Measurements from ENCODE around the gene CAND2. TPM values are rescaled to one million over a fixed set of nuclear protein-coding genes. Genes with fewer than 3 reads are reported as not detected.

The CAND2 gene
- total RNA-seq, 1 donor from 2014 or later = 1.1 TPM

DNA sequence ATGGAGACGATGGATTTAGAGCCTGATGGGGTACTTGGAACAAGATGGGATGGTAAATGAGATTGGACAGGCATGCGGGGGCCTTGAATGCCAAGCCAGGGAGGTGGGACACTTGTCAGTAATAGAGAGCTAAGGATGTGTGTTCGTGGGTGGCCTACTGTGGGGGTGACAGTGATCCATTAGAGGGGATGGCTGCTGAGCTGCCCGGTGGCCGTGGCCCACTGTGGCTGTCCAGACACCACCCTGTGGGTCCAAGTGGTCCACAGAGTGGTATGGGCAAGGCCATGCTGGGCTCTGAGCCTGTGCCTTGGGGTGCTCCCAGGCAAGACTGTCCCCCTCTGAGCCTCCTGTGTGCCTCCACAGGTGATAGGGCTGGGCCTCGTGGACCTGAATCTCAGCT lies 17.5 kb downstream of the CAND2 start:
- Mint-ChIP-seq H3K36me3 (ENCODE audit: low read depth) (no peaks in the 10 kb centered on the region), H3K4me1 (ENCODE audit: low read depth) (peaks cover 3% of the 10 kb centered on the region), H3K9me3 (no peaks in the 10 kb centered on the region), H3K27ac (no peak overlapping the region), H3K27me3 (ENCODE audit: low read depth) (peaks cover 3% of the 10 kb centered on the region), H3K4me3 (ENCODE audit: low read depth) (no peak overlapping the region)
- DNase-seq (ENCODE audit: low spot score) = no peak
- intact Hi-C loops (cut with micrococcal nuclease) = no loop called here

DNA sequence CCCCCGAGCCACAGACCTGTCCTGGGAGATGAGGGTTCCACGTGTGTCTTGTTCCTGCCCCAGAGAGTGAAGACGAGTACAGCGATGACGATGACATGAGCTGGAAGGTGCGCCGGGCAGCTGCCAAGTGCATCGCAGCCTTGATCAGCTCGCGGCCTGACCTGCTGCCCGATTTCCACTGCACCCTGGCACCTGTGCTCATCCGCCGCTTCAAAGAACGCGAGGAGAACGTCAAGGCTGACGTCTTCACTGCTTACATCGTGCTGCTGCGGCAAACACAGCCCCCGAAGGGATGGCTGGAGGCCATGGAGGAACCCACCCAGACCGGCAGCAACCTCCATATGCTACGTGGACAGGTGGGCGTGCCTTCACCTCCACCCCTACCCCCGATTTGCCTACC lies 18.6 kb downstream of the CAND2 start:
- H3K27ac Mint-ChIP-seq = no peak overlapping the region
- H3K36me3 Mint-ChIP-seq (ENCODE audit: low read depth) = no peaks in the 10 kb centered on the region
- no peak for DNase-seq (ENCODE audit: low spot score)
- intact Hi-C loops (cut with micrococcal nuclease) = no loop called here
- H3K27me3 Mint-ChIP-seq (ENCODE audit: low read depth) = no peaks in the 10 kb centered on the region
- H3K4me1 Mint-ChIP-seq (ENCODE audit: low read depth) = peaks cover 3% of the 10 kb centered on the region
- H3K9me3 Mint-ChIP-seq = no peaks in the 10 kb centered on the region
- no peak overlapping the region for H3K4me3 Mint-ChIP-seq (ENCODE audit: low read depth)

DNA sequence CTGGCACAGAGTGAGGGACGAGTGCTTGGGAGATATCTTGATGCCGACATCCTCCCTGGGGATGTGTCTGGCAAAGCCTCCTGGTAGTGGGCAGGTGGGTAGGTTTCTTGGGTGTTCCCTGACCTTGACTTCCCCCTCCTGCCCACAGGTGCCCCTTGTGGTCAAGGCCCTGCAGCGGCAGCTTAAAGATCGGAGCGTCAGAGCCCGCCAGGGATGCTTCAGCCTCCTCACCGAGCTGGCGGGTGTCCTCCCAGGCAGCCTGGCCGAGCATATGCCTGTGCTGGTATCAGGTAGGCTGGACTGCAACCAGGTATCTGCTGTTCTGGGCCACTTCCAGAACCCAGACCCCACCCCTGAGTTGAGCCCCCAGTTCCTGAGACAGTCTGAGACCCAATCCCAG lies 19.2 kb downstream of the CAND2 start:
- Mint-ChIP-seq H3K4me1 (ENCODE audit: low read depth) (peaks cover 1% of the 10 kb centered on the region), H3K9me3 (no peaks in the 10 kb centered on the region), H3K27ac (no peak overlapping the region), H3K4me3 (ENCODE audit: low read depth) (no peak overlapping the region), H3K27me3 (ENCODE audit: low read depth) (no peaks in the 10 kb centered on the region), H3K36me3 (ENCODE audit: low read depth) (no peaks in the 10 kb centered on the region)
- DNase-seq (ENCODE audit: low spot score) = no peak
- intact Hi-C loops (cut with micrococcal nuclease) = no loop called here

DNA sequence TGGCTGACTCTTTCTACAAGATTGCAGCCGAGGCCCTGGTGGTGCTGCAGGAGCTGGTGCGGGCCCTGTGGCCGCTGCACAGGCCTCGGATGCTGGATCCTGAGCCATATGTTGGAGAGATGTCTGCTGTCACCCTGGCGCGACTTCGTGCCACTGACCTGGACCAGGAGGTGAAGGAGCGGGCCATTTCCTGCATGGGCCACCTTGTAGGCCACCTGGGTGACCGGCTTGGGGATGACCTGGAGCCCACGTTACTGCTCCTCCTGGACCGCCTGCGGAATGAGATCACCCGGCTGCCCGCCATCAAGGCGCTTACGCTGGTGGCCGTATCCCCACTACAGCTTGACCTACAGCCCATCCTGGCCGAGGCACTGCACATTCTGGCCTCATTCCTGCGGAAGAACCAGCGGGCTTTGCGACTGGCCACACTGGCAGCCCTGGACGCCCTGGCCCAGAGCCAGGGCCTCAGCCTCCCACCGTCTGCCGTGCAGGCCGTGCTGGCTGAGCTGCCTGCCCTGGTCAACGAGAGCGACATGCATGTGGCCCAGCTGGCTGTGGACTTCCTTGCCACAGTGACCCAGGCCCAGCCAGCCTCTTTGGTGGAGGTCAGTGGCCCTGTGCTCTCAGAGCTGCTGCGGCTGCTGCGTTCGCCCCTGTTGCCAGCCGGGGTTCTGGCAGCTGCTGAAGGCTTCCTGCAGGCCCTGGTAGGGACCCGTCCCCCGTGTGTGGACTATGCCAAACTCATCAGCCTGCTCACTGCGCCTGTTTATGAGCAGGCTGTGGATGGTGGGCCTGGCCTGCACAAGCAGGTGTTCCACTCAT lies 20.3 kb downstream of the CAND2 start:
- Mint-ChIP-seq H3K36me3 (ENCODE audit: low read depth) (no peaks in the 10 kb centered on the region), H3K27ac (no peak overlapping the region), H3K4me1 (ENCODE audit: low read depth) (no peaks in the 10 kb centered on the region), H3K27me3 (ENCODE audit: low read depth) (no peaks in the 10 kb centered on the region), H3K4me3 (ENCODE audit: low read depth) (no peak overlapping the region), H3K9me3 (no peaks in the 10 kb centered on the region)
- intact Hi-C loops (cut with micrococcal nuclease) = no loop called here
- no peak for DNase-seq (ENCODE audit: low spot score)

DNA sequence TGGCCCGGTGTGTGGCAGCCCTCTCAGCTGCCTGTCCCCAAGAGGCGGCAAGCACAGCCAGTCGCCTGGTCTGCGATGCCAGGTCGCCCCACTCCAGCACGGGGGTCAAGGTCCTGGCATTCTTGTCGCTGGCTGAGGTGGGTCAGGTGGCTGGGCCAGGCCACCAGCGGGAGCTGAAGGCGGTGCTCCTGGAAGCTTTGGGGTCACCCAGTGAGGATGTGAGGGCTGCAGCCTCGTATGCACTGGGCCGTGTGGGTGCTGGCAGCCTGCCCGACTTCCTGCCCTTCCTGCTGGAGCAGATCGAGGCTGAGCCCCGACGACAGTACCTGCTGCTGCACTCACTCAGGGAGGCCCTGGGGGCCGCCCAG lies 20.8 kb downstream of the CAND2 start:
- Mint-ChIP-seq H3K9me3 (no peaks in the 10 kb centered on the region), H3K4me3 (ENCODE audit: low read depth) (no peak overlapping the region), H3K27ac (no peak overlapping the region), H3K36me3 (ENCODE audit: low read depth) (no peaks in the 10 kb centered on the region), H3K4me1 (ENCODE audit: low read depth) (no peaks in the 10 kb centered on the region), H3K27me3 (ENCODE audit: low read depth) (no peaks in the 10 kb centered on the region)
- intact Hi-C loops (cut with micrococcal nuclease) = no loop called here
- DNase-seq (ENCODE audit: low spot score) = no peak

DNA sequence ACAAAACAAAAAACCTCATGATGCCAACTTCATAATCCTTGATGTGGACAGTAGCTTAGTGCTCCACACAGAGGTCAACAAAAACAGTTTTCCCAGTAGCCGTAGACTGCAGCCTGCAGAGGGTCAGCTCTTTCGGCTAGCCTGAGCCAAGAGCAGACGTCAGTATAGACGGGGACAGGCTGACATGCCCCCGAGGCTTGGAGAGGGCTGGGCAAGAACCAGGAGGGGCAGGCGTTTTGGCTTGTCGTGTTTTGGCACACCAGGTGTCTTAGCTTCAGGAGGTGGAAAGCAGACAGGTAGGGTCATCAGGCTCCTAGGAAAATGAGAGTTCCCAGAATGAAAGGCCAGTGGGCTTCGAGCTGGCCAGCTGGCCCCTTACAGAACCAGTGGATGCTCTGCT lies 21.8 kb downstream of the CAND2 start:
- intact Hi-C loops (cut with micrococcal nuclease) = no loop called here
- no peak overlapping the region for H3K4me3 Mint-ChIP-seq (ENCODE audit: low read depth)
- H3K36me3 Mint-ChIP-seq (ENCODE audit: low read depth) = no peaks in the 10 kb centered on the region
- H3K27me3 Mint-ChIP-seq (ENCODE audit: low read depth) = no peaks in the 10 kb centered on the region
- no peak overlapping the region for H3K27ac Mint-ChIP-seq
- H3K9me3 Mint-ChIP-seq = no peaks in the 10 kb centered on the region
- no peaks in the 10 kb centered on the region for H3K4me1 Mint-ChIP-seq (ENCODE audit: low read depth)
- DNase-seq (ENCODE audit: low spot score) = no peak

DNA sequence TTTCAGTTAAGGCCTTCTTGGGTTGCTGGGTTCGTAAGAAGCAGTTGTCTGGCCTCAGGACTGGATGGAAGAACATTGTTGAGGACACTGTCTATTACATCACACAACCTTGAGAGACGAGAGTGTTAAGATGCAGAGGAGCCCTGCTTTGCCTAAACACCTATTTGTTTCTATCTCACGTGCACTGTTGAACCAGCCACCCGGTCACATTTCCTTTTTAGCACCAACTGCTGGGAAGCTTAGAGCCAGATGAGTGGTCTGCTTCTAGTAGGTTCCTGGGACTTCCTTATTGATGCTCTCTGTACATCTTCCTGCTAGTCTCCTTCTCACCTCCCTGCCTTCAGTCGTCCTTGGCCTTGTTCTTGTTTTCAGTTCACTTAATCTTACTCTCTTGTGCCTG lies 22.3 kb downstream of the CAND2 start:
- H3K27ac Mint-ChIP-seq = no peak overlapping the region
- intact Hi-C loops (cut with micrococcal nuclease) = no loop called here
- H3K27me3 Mint-ChIP-seq (ENCODE audit: low read depth) = no peaks in the 10 kb centered on the region

DNA sequence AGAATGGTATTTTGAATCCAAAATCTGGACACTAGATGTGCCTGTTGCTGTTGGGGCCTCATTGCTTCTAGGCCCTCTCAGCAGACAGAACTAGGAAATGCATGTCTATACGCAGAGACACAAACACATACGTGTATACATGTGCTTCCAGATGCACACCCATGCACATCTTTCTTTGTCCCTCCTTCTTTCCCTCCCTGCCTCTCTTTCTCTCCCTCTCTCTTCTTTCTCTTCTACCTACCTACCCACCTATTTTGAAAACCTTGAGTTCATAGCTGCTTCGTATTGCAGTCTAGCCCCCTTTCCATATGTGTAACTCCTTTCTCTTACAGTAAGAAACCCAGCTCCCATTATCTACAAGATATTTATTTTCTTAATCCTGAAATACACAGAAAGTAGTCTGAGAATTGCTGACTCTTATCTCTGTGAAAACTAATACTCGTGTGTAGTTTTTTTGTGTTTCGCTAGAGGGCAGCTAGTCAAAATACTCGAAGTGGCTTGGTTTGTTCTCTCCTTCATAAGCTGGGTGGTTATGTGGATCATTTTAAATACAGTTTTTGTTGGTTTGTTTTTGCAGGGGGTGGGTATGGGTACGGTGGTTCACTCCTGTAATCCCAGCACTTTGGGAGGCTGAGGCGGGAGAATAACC lies 26.4 kb downstream of the CAND2 start:
- DNase-seq (ENCODE audit: low spot score) = no peak
- intact Hi-C loops (cut with micrococcal nuclease) = no loop called here
- Mint-ChIP-seq H3K27me3 (ENCODE audit: low read depth) (no peaks in the 10 kb centered on the region), H3K9me3 (no peaks in the 10 kb centered on the region), H3K27ac (no peak overlapping the region), H3K4me3 (ENCODE audit: low read depth) (no peak overlapping the region), H3K4me1 (ENCODE audit: low read depth) (no peaks in the 10 kb centered on the region), H3K36me3 (ENCODE audit: low read depth) (no peaks in the 10 kb centered on the region)

More for the DNA sequence above, 22.3 kb downstream of the CAND2 start:
- no peak for DNase-seq (ENCODE audit: low spot score)
- Mint-ChIP-seq H3K9me3 (no peaks in the 10 kb centered on the region), H3K36me3 (ENCODE audit: low read depth) (no peaks in the 10 kb centered on the region), H3K4me3 (ENCODE audit: low read depth) (no peak overlapping the region), H3K4me1 (ENCODE audit: low read depth) (no peaks in the 10 kb centered on the region)

DNA sequence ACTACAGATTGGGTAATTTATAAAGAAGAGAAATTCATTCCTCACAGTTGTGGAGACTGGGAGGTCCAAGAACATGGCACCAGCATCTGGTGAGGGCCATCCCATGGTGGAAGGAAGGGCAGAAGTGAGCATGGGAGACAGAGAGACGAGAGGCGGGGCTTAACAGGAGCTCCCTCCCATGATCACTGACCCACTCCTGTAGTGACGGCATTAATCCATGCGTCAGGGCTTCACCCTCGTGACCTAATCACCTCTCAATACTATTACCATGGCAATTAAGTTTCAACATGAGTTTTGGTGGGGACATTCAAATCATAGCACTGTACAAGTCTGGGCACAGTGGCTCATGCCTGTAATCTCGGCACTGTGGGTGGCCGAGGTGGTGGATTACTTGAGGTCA lies 27.8 kb downstream of the CAND2 start:
- no peaks in the 10 kb centered on the region for H3K9me3 Mint-ChIP-seq
- no peak for DNase-seq (ENCODE audit: low spot score)
- no peaks in the 10 kb centered on the region for H3K4me1 Mint-ChIP-seq (ENCODE audit: low read depth)
- intact Hi-C loops (cut with micrococcal nuclease) = no loop called here
- H3K36me3 Mint-ChIP-seq (ENCODE audit: low read depth) = no peaks in the 10 kb centered on the region
- H3K27me3 Mint-ChIP-seq (ENCODE audit: low read depth) = no peaks in the 10 kb centered on the region
- H3K27ac Mint-ChIP-seq = no peak overlapping the region
- no peak overlapping the region for H3K4me3 Mint-ChIP-seq (ENCODE audit: low read depth)

DNA sequence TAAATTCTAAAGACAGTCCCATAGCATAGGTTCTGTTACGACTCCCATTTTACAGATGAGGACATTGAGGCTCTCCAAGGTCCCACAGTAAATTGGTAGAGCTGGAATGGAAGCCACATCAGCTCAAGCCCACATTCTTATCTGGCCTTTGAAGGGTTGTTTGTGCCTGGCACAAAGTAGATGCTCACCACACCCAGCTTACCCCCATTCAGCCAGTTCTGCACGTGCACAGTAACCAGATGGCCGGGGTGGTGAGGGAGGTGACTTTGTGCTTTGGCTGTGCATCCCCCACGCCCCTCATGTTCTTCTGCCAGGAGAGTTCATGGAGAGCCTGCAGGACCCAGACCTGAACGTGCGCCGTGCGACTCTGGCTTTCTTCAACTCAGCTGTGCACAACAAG lies 28.7 kb downstream of the CAND2 start:
- Mint-ChIP-seq H3K36me3 (ENCODE audit: low read depth) (peaks cover under 1% of the 10 kb centered on the region), H3K9me3 (no peaks in the 10 kb centered on the region), H3K27ac (no peak overlapping the region), H3K27me3 (ENCODE audit: low read depth) (no peaks in the 10 kb centered on the region), H3K4me1 (ENCODE audit: low read depth) (no peaks in the 10 kb centered on the region), H3K4me3 (ENCODE audit: low read depth) (no peak overlapping the region)
- no peak for DNase-seq (ENCODE audit: low spot score)
- intact Hi-C loops (cut with micrococcal nuclease) = no loop called here

DNA sequence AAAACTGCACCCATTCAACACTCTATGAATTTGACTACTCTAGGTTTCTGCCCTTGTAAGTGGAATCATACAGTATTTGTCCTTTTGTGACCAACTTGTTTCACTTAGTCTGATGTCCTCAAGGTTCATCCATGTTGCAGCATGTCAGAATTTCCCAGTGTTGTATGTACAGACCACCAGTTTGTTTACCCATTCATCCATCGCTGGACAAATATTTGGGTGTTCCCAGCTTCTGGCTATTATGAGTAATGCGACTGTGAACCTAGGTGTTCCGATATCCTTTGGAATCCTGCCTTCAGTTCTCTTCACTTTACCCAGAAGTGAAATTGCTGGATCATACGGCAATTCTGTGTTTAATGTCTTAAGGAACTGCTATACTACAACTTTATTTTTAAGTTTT lies 32.3 kb downstream of the CAND2 start:
- Mint-ChIP-seq H3K9me3 (no peaks in the 10 kb centered on the region), H3K27me3 (ENCODE audit: low read depth) (no peaks in the 10 kb centered on the region), H3K4me1 (ENCODE audit: low read depth) (no peaks in the 10 kb centered on the region), H3K27ac (no peak overlapping the region), H3K36me3 (ENCODE audit: low read depth) (peaks cover 27% of the 10 kb centered on the region), H3K4me3 (ENCODE audit: low read depth) (no peak overlapping the region)
- no peak for DNase-seq (ENCODE audit: low spot score)
- intact Hi-C loops (cut with micrococcal nuclease) = no loop called here

DNA sequence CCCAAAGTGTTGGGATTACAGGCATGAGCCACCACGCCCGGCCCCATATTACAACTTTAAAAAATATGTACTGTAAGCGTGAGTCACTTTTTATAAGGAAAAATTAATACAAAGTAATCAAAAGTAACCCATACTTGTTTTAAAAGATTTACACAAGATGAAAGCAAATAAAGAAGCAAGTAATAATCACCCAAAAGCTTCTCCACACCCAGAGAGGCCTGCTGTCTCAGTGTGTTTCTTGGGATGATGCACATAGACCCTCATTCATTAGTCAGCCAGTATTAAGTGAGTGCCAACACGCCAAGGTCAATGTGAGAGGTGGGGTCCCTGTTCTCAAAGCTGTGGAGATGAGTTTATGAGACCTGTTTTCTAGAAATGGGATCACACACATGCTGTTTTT lies 32.9 kb downstream of the CAND2 start:
- Mint-ChIP-seq H3K9me3 (no peaks in the 10 kb centered on the region), H3K27ac (no peak overlapping the region), H3K36me3 (ENCODE audit: low read depth) (peaks cover 33% of the 10 kb centered on the region), H3K4me3 (ENCODE audit: low read depth) (no peak overlapping the region), H3K27me3 (ENCODE audit: low read depth) (no peaks in the 10 kb centered on the region), H3K4me1 (ENCODE audit: low read depth) (peaks cover 1% of the 10 kb centered on the region)
- DNase-seq (ENCODE audit: low spot score) = no peak
- intact Hi-C loops (cut with micrococcal nuclease) = no loop called here

DNA sequence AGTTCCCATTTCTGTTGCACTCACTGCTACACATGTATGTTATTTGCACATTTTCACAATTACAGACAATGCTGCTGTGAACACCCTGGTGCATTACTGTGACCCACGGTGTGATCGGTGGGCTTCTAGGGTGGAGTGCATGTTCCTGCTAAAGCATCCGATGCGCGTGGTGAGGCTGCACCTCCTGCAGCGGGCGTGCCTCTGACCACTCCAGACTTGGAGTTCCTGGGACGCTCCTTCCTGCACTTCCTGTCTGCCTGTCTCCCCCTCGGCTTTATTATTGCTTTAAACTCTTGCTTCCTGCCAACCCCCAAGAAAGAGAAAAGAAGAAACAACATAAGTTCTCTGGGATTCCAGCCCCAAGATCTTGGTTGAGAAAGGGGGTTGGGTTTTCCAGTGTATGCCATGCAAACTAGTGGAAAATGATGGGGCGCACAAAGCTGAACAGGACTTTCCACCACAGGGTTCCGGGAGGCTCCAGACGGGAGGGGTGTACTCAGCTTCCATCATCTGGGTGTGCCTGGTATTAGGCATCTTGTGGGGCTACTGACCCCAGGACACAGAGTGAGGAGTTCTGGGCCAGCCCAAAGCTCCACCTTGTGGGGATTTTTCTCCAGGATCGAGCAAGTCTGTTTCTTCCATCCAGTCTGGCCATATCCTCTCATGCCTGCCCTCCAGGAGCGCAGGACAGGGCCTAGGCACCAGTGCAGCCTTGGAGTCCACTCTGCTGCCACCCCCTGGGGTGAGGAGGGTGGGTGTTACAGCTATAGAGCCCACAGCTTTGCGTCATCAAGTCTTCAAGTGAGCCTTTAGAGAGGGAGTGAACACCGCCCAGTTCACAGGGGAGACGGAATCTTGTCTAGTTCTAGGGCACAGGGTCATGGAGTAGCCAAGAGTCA lies 33.7 kb downstream of the CAND2 start:
- H3K9me3 Mint-ChIP-seq = no peaks in the 10 kb centered on the region
- H3K4me3 Mint-ChIP-seq (ENCODE audit: low read depth) = no peak overlapping the region
- H3K36me3 Mint-ChIP-seq (ENCODE audit: low read depth) = peaks cover 40% of the 10 kb centered on the region
- no peak overlapping the region for H3K27ac Mint-ChIP-seq
- peaks cover 1% of the 10 kb centered on the region for H3K4me1 Mint-ChIP-seq (ENCODE audit: low read depth)
- no peak for DNase-seq (ENCODE audit: low spot score)
- H3K27me3 Mint-ChIP-seq (ENCODE audit: low read depth) = no peaks in the 10 kb centered on the region
- intact Hi-C loops (cut with micrococcal nuclease) = no loop called here

Data from activated T-helper 2 cell treated with anti-CD3 and anti-CD28 coated beads, Interferon-gamma antibody, Interleukin-2, Interleukin-4, amounts not matched to agents 10 μg/mL and 5 μg/mL and 100 μg/mL, durations not matched to agents 14 hours and 24 hours and 36 hours (primary cell).